Karpas-422 (cell line): Measurements from ENCODE around the gene UGT1A8. TPM values are rescaled to one million over a fixed set of nuclear protein-coding genes. Genes with fewer than 3 reads are reported as not detected.

ENCODE experiments used
- DNase-seq: peaks from one replicate; pipeline ENCODE4 v3.0.0-alpha.2; 2015
- H2AFZ ChIP-seq: fragments of 200-600 bp; sonication (generic); 2 replicates; pipeline ENCODE4 v1.6.1; 2014; ENCODE audit warnings: antibody characterized with exemption, low read length, mixed read lengths
- H3K27ac ChIP-seq: fragments of 200-600 bp; sonication (generic); 2 replicates; pipeline ENCODE4 v1.5.1; 2014; ENCODE audit warnings: mild to moderate bottlenecking, low read length, moderate library complexity
- H3K27me3 ChIP-seq: fragments of 200-600 bp; sonication (generic); 2 replicates; pipeline ENCODE4 v1.6.1; 2014; ENCODE audit warnings: low read length, mixed read lengths
- H3K36me3 ChIP-seq: fragments of 200-600 bp; sonication (generic); 2 replicates; pipeline ENCODE4 v1.6.1; 2014; ENCODE audit warnings: low read length, mixed read lengths; ENCODE audit not compliant: insufficient read depth
- H3K4me1 ChIP-seq: fragments of 200-600 bp; sonication (generic); 2 replicates; pipeline ENCODE4 v1.6.1; 2014; ENCODE audit warnings: mild to moderate bottlenecking, low read length, mixed read lengths
- H3K4me2 ChIP-seq: fragments of 200-600 bp; sonication (generic); 2 replicates; pipeline ENCODE4 v1.6.1; 2014; ENCODE audit warnings: low read length, low read depth, mild to moderate bottlenecking; ENCODE audit not compliant: poor library complexity, severe bottlenecking
- H3K4me3 ChIP-seq: fragments of 200-600 bp; sonication (generic); 2 replicates; pipeline ENCODE4 v1.5.1; 2014; ENCODE audit warnings: mild to moderate bottlenecking, antibody characterized with exemption, low read length, mixed read lengths
- H3K79me2 ChIP-seq: fragments of 200-600 bp; sonication (generic); 2 replicates; pipeline ENCODE4 v1.6.1; 2014; ENCODE audit warnings: mild to moderate bottlenecking, low read length, mixed read lengths
- H3K9ac ChIP-seq: fragments of 200-600 bp; sonication (generic); 2 replicates; pipeline ENCODE4 v1.6.0; 2014; ENCODE audit warnings: low read length
- H3K9me2 ChIP-seq: fragments of 200-600 bp; sonication (generic), shearing (Covaris generic); replicated peaks from 2 replicates; pipeline ENCODE4 v1.6.0; 2014; ENCODE audit warnings: mild to moderate bottlenecking, low read length, moderate library complexity; ENCODE audit not compliant: insufficient read depth
- H3K9me3 ChIP-seq: fragments of 300-700, 200-600 bp; sonication (generic); 2 replicates; pipeline ENCODE4 v1.6.1; 2014; ENCODE audit warnings: low read length, mixed read lengths
- H4K20me1 ChIP-seq: fragments of 200-600 bp; sonication (generic); 2 replicates; pipeline ENCODE4 v1.6.1; 2014; ENCODE audit warnings: mild to moderate bottlenecking, antibody characterized with exemption, low read length, low read depth; ENCODE audit not compliant: insufficient read depth
- total RNA-seq: library from RNA; depleted of rRNA; stranded (reverse); fragments of >200 nt; shearing (Covaris generic); gene quantifications from 2 replicates; pipeline ENCODE4 v1.2.3, GENCODE V29; 2014; ENCODE audit warnings: low replicate concordance

The UGT1A8 gene
- total RNA-seq, 1 experiment from 2014 or later = not detected

- H3K4me3 ChIP-seq = no peak overlapping the region
- H3K9ac ChIP-seq = no peak overlapping the region
- no peak for DNase-seq
- no peak overlapping the region for H3K4me2 ChIP-seq
- H3K4me1 ChIP-seq = no peaks in the 10 kb centered on the region
- H3K79me2 ChIP-seq = no peaks in the 10 kb centered on the region
- H2AFZ ChIP-seq = no peak overlapping the region
- H3K27ac ChIP-seq = no peak overlapping the region
- no peaks in the 10 kb centered on the region for H3K27me3 ChIP-seq
- no peaks in the 10 kb centered on the region for H4K20me1 ChIP-seq
- H3K36me3 ChIP-seq = no peaks in the 10 kb centered on the region
- no peaks in the 10 kb centered on the region for H3K9me3 ChIP-seq
- H3K9me2 ChIP-seq = no peaks in the 10 kb centered on the region
Observed at GRCh38 chr2:233772153-233772552, 154.7 kb downstream of the UGT1A8 start.

DNA sequence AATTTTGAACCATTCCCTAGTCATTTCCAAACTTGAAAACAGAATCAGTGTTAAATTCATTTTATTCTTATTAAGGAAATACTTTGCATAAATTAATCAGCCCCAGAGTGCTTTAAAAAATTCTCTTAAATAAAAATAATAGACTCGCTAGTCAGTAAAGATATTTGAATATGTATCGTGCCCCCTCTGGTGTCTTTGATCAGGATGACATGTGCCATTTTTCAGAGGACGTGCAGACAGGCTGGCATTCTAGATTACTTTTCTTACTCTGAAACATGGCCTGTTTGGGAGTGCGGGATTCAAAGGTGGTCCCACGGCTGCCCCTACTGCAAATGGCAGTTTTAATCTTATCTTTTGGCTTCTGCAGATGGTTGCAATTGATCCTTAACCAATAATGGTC, 155.2 kb downstream of the UGT1A8 start:
- H2AFZ ChIP-seq = no peak overlapping the region
- no peaks in the 10 kb centered on the region for H3K9me3 ChIP-seq
- DNase-seq = no peak
- H3K79me2 ChIP-seq = no peaks in the 10 kb centered on the region
- no peak overlapping the region for H3K4me2 ChIP-seq
- no peaks in the 10 kb centered on the region for H3K36me3 ChIP-seq
- H3K9me2 ChIP-seq = no peaks in the 10 kb centered on the region
- no peak overlapping the region for H3K4me3 ChIP-seq
- H3K27ac ChIP-seq = no peak overlapping the region
- H3K27me3 ChIP-seq = no peaks in the 10 kb centered on the region
- no peak overlapping the region for H3K9ac ChIP-seq
- no peaks in the 10 kb centered on the region for H3K4me1 ChIP-seq
- H4K20me1 ChIP-seq = no peaks in the 10 kb centered on the region

DNA sequence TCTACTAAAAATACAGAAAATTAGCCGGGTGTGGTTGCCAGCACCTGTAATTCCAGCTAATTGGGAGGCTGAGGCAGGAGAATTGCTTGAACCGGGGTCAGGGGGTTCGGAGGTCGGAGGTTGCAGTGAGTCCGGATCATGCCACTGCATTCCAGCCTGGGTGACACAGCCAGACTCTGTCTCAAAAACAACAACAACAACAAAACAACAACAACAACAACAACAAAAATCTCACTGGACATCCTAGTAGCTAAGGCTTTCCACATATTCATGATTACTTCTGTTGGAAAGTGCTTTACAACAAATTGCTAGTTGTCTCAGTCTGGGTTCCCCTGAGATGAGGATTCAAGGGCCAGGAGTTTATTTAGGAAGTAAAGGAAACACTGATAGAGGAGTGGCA, 156.4 kb downstream of the UGT1A8 start:
- no peaks in the 10 kb centered on the region for H3K9me2 ChIP-seq
- no peaks in the 10 kb centered on the region for H3K4me1 ChIP-seq
- no peaks in the 10 kb centered on the region for H3K27me3 ChIP-seq
- no peak for DNase-seq
- H3K27ac ChIP-seq = no peak overlapping the region
- H3K4me2 ChIP-seq = no peak overlapping the region
- no peak overlapping the region for H3K9ac ChIP-seq
- no peaks in the 10 kb centered on the region for H3K79me2 ChIP-seq
- no peak overlapping the region for H3K4me3 ChIP-seq
- no peak overlapping the region for H2AFZ ChIP-seq
- H4K20me1 ChIP-seq = no peaks in the 10 kb centered on the region
- no peaks in the 10 kb centered on the region for H3K36me3 ChIP-seq
- no peaks in the 10 kb centered on the region for H3K9me3 ChIP-seq

- Histone ChIP-seq H3K9me3 (no peaks in the 10 kb centered on the region), H3K4me3 (no peak overlapping the region), H3K4me2 (no peak overlapping the region), H3K36me3 (no peaks in the 10 kb centered on the region), H3K27ac (no peak overlapping the region), H3K9me2 (no peaks in the 10 kb centered on the region), H3K27me3 (no peaks in the 10 kb centered on the region), H3K4me1 (no peaks in the 10 kb centered on the region), H3K9ac (no peak overlapping the region), H3K79me2 (no peaks in the 10 kb centered on the region), H2AFZ (no peak overlapping the region), H4K20me1 (no peaks in the 10 kb centered on the region)
- no peak for DNase-seq
Observed at GRCh38 chr2:233775414-233775813, 158.0 kb downstream of the UGT1A8 start.

GRCh38 chr2:233778030-233778429, 160.6 kb downstream of the UGT1A8 start, which contains the start of gene MROH2A:
Gene MROH2A (plus strand): TSS chr2:233778330. CDS start chr2:233779359, 1,029 bp downstream.
- H3K4me3 ChIP-seq = no peak within 1 kb of the TSS
- H4K20me1 ChIP-seq = no peaks in the 10 kb centered on the region
- no peak within 1 kb of the TSS for H3K27ac ChIP-seq
- no peak within 1 kb of the TSS for H3K9ac ChIP-seq
- no peaks in the 10 kb centered on the region for H3K27me3 ChIP-seq
- H3K4me1 ChIP-seq = peaks cover 11% of the 10 kb centered on the region
- no peak within 1 kb of the TSS for H3K4me2 ChIP-seq
- H2AFZ ChIP-seq = no peak within 1 kb of the TSS
- H3K79me2 ChIP-seq = no peaks in the 10 kb centered on the region
- no peaks in the 10 kb centered on the region for H3K9me3 ChIP-seq
- H3K36me3 ChIP-seq = no peaks in the 10 kb centered on the region
- DNase-seq = no peak
- H3K9me2 ChIP-seq = no peaks in the 10 kb centered on the region

DNA sequence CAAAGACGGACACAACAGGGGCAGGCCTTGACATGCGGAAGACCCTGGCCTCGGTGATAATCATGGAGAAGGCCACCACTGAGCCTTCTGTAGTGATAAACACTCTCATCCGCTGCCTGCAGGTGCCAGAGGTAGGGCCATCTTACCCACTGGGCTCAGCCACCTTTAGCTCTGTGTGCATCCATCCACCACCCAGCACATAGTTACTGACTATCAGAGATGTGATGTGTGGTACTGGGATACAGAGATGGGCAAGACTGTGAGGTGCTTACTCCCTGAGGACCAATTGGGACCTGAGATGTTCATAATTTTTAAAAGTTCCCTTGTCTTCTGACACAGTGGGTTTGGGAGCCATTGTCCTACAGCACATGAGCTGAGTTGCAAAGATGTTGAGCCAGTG, 162.3 kb downstream of the UGT1A8 start:
- H3K36me3 ChIP-seq = no peaks in the 10 kb centered on the region
- no peaks in the 10 kb centered on the region for H3K27me3 ChIP-seq
- no peaks in the 10 kb centered on the region for H4K20me1 ChIP-seq
- no peak overlapping the region for H2AFZ ChIP-seq
- no peak overlapping the region for H3K27ac ChIP-seq
- no peaks in the 10 kb centered on the region for H3K79me2 ChIP-seq
- no peak overlapping the region for H3K9ac ChIP-seq
- no peak overlapping the region for H3K4me2 ChIP-seq
- no peaks in the 10 kb centered on the region for H3K9me2 ChIP-seq
- no peaks in the 10 kb centered on the region for H3K9me3 ChIP-seq
- no peak overlapping the region for H3K4me3 ChIP-seq
- DNase-seq = no peak
- H3K4me1 ChIP-seq = peaks cover 11% of the 10 kb centered on the region

DNA sequence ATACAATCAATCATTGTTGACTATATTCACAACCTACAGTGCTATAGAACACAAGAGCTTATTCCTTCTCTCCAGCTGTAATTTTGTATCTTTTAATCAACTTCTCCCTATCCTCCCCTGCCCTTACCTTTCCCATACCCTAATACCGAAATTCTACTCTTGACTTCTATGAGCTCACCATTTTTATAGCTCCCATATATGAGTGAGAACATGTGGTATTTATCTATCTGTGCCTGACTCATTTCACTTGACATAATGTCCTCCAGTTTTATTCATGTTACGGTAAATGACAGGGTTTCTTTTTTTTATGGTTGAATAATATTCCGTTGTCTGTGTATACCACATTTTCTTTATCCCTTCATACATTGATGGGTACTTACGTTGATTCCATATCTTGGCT, 163.3 kb downstream of the UGT1A8 start:
- H3K27me3 ChIP-seq = no peaks in the 10 kb centered on the region
- H3K79me2 ChIP-seq = no peaks in the 10 kb centered on the region
- H3K9me2 ChIP-seq = no peaks in the 10 kb centered on the region

DNA sequence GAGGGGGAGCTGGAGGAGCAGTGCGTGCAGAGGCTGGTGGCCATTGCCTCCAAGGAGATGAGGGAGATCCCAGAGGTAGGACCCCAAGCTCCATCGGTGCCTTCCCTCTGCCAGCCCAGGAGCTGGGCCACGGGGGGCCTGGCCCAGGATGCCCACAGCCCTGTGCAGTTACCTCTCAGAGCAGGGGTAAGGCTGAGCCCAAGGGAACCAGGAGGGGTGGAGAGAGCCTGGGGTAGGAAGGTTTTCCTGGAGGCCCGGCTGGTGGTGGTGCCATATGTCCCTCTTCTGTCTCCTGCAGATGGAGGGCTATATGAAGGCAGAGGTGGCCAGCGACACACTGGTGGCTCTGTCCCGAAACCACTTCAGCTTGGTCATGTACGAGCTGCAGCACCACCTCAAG, 172.1 kb downstream of the UGT1A8 start:
- H3K36me3 ChIP-seq = no peaks in the 10 kb centered on the region
- no peak for DNase-seq
- no peak overlapping the region for H3K27ac ChIP-seq
- no peaks in the 10 kb centered on the region for H3K79me2 ChIP-seq
- H3K9ac ChIP-seq = no peak overlapping the region
- H3K4me2 ChIP-seq = no peak overlapping the region
- no peaks in the 10 kb centered on the region for H3K9me2 ChIP-seq
- no peaks in the 10 kb centered on the region; the same call in 1 of the 2 replicates for H3K27me3 ChIP-seq
- H4K20me1 ChIP-seq = no peaks in the 10 kb centered on the region
- peaks cover 11% of the 10 kb centered on the region for H3K4me1 ChIP-seq
- H3K4me3 ChIP-seq = no peak overlapping the region
- H2AFZ ChIP-seq = no peak overlapping the region
- no peaks in the 10 kb centered on the region for H3K9me3 ChIP-seq

More for the DNA sequence above, 163.3 kb downstream of the UGT1A8 start:
- H2AFZ ChIP-seq = no peak overlapping the region
- no peak for DNase-seq
- no peak overlapping the region for H3K4me3 ChIP-seq
- no peak overlapping the region for H3K4me2 ChIP-seq
- H3K9me3 ChIP-seq = no peaks in the 10 kb centered on the region
- H3K4me1 ChIP-seq = peaks cover 19% of the 10 kb centered on the region
- no peak overlapping the region for H3K27ac ChIP-seq
- no peak overlapping the region for H3K9ac ChIP-seq
- no peaks in the 10 kb centered on the region for H4K20me1 ChIP-seq
- H3K36me3 ChIP-seq = no peaks in the 10 kb centered on the region
